ENCODE data around the gene CALCR. TPM values are rescaled to one million over a fixed set of nuclear protein-coding genes. Genes with fewer than 3 reads are reported as not detected.
"Not testable (repeated sequence)": the region's sequence is repeated elsewhere in the genome, so short reads cannot be mapped to it uniquely, and the experiment has no call there.

CALCR gene
- total and polyA plus RNA-seq, 4 donors: 0.39 to 2.4 (median 0.82) TPM

- WGBS (ENCODE audit: insufficient coverage): no CpG with 5 or more reads among the region's 1 CpG
- Histone ChIP-seq H3K9me3 (ENCODE audit: control insufficient read depth, insufficient read depth, low read length) (no peaks in the 10 kb centered on the region), H3K4me1 (ENCODE audit: control insufficient read depth, insufficient read depth, low read length) (no peaks in the 10 kb centered on the region), H3K4me3 (ENCODE audit: low read depth, low read length) (no peak overlapping the region), H3K36me3 (ENCODE audit: control insufficient read depth, insufficient read depth, low read length) (no peaks in the 10 kb centered on the region), H3K27ac (ENCODE audit: low read depth, low read length) (no peak overlapping the region), H3K27me3 (ENCODE audit: control insufficient read depth, insufficient read depth, low read length) (no peaks in the 10 kb centered on the region)
- DNase-seq (ENCODE audit: low read depth in 4 of 6, low spot score in 6 of 6): no peak
Measured at GRCh38 chr7:93538061-93538460, 36.5 kb downstream of the CALCR start.

- Histone ChIP-seq H3K27me3 (ENCODE audit: control insufficient read depth, insufficient read depth, low read length) (no peaks in the 10 kb centered on the region), H3K4me3 (ENCODE audit: low read depth, low read length) (no peak overlapping the region), H3K36me3 (ENCODE audit: control insufficient read depth, insufficient read depth, low read length) (no peaks in the 10 kb centered on the region), H3K27ac (ENCODE audit: low read depth, low read length) (no peak overlapping the region), H3K4me1 (ENCODE audit: control insufficient read depth, insufficient read depth, low read length) (no peaks in the 10 kb centered on the region), H3K9me3 (ENCODE audit: control insufficient read depth, insufficient read depth, low read length) (no peaks in the 10 kb centered on the region)
- no peak for DNase-seq (ENCODE audit: low read depth in 4 of 6, low spot score in 6 of 6)
Measured at GRCh38 chr7:93535616-93536015, 38.9 kb downstream of the CALCR start.

- Histone ChIP-seq H3K27ac (ENCODE audit: low read depth, low read length) (no peak overlapping the region), H3K36me3 (ENCODE audit: control insufficient read depth, insufficient read depth, low read length) (no peaks in the 10 kb centered on the region), H3K4me1 (ENCODE audit: control insufficient read depth, insufficient read depth, low read length) (no peaks in the 10 kb centered on the region), H3K4me3 (ENCODE audit: low read depth, low read length) (no peak overlapping the region), H3K9me3 (ENCODE audit: control insufficient read depth, insufficient read depth, low read length) (no peaks in the 10 kb centered on the region), H3K27me3 (ENCODE audit: control insufficient read depth, insufficient read depth, low read length) (no peaks in the 10 kb centered on the region)
- DNase-seq (ENCODE audit: low read depth in 4 of 6, low spot score in 6 of 6): peak in 1 of 6 donors; percentile 32
Measured at GRCh38 chr7:93530701-93531100, 43.8 kb downstream of the CALCR start.

GRCh38 chr7:93516834-93517233 lies 57.7 kb downstream of the CALCR start:
- Histone ChIP-seq H3K4me1 (ENCODE audit: control insufficient read depth, insufficient read depth, low read length) (no peaks in the 10 kb centered on the region), H3K27ac (ENCODE audit: low read depth, low read length) (no peak overlapping the region), H3K27me3 (ENCODE audit: control insufficient read depth, insufficient read depth, low read length) (peaks cover 1% of the 10 kb centered on the region), H3K4me3 (ENCODE audit: low read depth, low read length) (no peak overlapping the region), H3K36me3 (ENCODE audit: control insufficient read depth, insufficient read depth, low read length) (no peaks in the 10 kb centered on the region), H3K9me3 (ENCODE audit: control insufficient read depth, insufficient read depth, low read length) (no peaks in the 10 kb centered on the region)
- DNase-seq (ENCODE audit: low read depth in 4 of 6, low spot score in 6 of 6): no peak
- WGBS (ENCODE audit: insufficient coverage): 75% methylated on average over 2 of the region's 4 CpGs

GRCh38 chr7:93515144-93515543 lies 59.4 kb downstream of the CALCR start:
- Histone ChIP-seq H3K9me3 (ENCODE audit: control insufficient read depth, insufficient read depth, low read length) (no peaks in the 10 kb centered on the region), H3K36me3 (ENCODE audit: control insufficient read depth, insufficient read depth, low read length) (no peaks in the 10 kb centered on the region), H3K4me3 (ENCODE audit: low read depth, low read length) (no peak overlapping the region), H3K27me3 (ENCODE audit: control insufficient read depth, insufficient read depth, low read length) (peaks cover 2% of the 10 kb centered on the region), H3K27ac (ENCODE audit: low read depth, low read length) (no peak overlapping the region), H3K4me1 (ENCODE audit: control insufficient read depth, insufficient read depth, low read length) (no peaks in the 10 kb centered on the region)
- no peak for DNase-seq (ENCODE audit: low read depth in 4 of 6, low spot score in 6 of 6)
- no CpG with 5 or more reads among the region's 1 CpG for WGBS (ENCODE audit: insufficient coverage)

GRCh38 chr7:93509303-93509702 lies 65.2 kb downstream of the CALCR start:
- no peak overlapping the region for H3K4me3 ChIP-seq (ENCODE audit: low read depth, low read length)
- peaks cover 2% of the 10 kb centered on the region for H3K27me3 ChIP-seq (ENCODE audit: control insufficient read depth, insufficient read depth, low read length)
- H3K36me3 ChIP-seq (ENCODE audit: control insufficient read depth, insufficient read depth, low read length): no peaks in the 10 kb centered on the region
- H3K4me1 ChIP-seq (ENCODE audit: control insufficient read depth, insufficient read depth, low read length): no peaks in the 10 kb centered on the region
- no peaks in the 10 kb centered on the region for H3K9me3 ChIP-seq (ENCODE audit: control insufficient read depth, insufficient read depth, low read length)
- no peak for DNase-seq (ENCODE audit: low read depth in 4 of 6, low spot score in 6 of 6)
- H3K27ac ChIP-seq (ENCODE audit: low read depth, low read length): no peak overlapping the region

- Histone ChIP-seq H3K4me1 (ENCODE audit: control insufficient read depth, insufficient read depth, low read length) (no peaks in the 10 kb centered on the region), H3K27me3 (ENCODE audit: control insufficient read depth, insufficient read depth, low read length) (no peaks in the 10 kb centered on the region), H3K36me3 (ENCODE audit: control insufficient read depth, insufficient read depth, low read length) (no peaks in the 10 kb centered on the region), H3K27ac (ENCODE audit: low read depth, low read length) (no peak overlapping the region), H3K4me3 (ENCODE audit: low read depth, low read length) (no peak overlapping the region), H3K9me3 (ENCODE audit: control insufficient read depth, insufficient read depth, low read length) (no peaks in the 10 kb centered on the region)
- no peak for DNase-seq (ENCODE audit: low read depth in 4 of 6, low spot score in 6 of 6)
- WGBS (ENCODE audit: insufficient coverage): 83% methylated on average over 1 of the region's 3 CpGs
Measured at GRCh38 chr7:93503088-93503487, 71.4 kb downstream of the CALCR start.

- H3K27ac ChIP-seq (ENCODE audit: low read depth, low read length); H3K4me1 ChIP-seq (ENCODE audit: control insufficient read depth, insufficient read depth, low read length); H3K27me3 ChIP-seq (ENCODE audit: control insufficient read depth, insufficient read depth, low read length); DNase-seq (ENCODE audit: low read depth in 4 of 6, low spot score in 6 of 6); H3K9me3 ChIP-seq (ENCODE audit: control insufficient read depth, insufficient read depth, low read length); H3K36me3 ChIP-seq (ENCODE audit: control insufficient read depth, insufficient read depth, low read length); H3K4me3 ChIP-seq (ENCODE audit: low read depth, low read length): not testable (repeated sequence)
- no CpG with 5 or more reads among the region's 3 CpGs for WGBS (ENCODE audit: insufficient coverage)
Measured at GRCh38 chr7:93491860-93492259, 82.7 kb downstream of the CALCR start.

- H3K27ac ChIP-seq (ENCODE audit: low read depth, low read length): no peak overlapping the region
- no peaks in the 10 kb centered on the region for H3K9me3 ChIP-seq (ENCODE audit: control insufficient read depth, insufficient read depth, low read length)
- no peak for DNase-seq (ENCODE audit: low read depth in 4 of 6, low spot score in 6 of 6)
- H3K4me3 ChIP-seq (ENCODE audit: low read depth, low read length): no peak overlapping the region
- H3K36me3 ChIP-seq (ENCODE audit: control insufficient read depth, insufficient read depth, low read length): no peaks in the 10 kb centered on the region
- no peaks in the 10 kb centered on the region for H3K4me1 ChIP-seq (ENCODE audit: control insufficient read depth, insufficient read depth, low read length)
- no peaks in the 10 kb centered on the region for H3K27me3 ChIP-seq (ENCODE audit: control insufficient read depth, insufficient read depth, low read length)
- WGBS (ENCODE audit: insufficient coverage): no CpG with 5 or more reads among the region's 2 CpGs
Measured at GRCh38 chr7:93476491-93477344, 97.8 kb downstream of the CALCR start.

- 55% methylated on average over 2 of the region's 4 CpGs for WGBS (ENCODE audit: insufficient coverage)
- Histone ChIP-seq H3K27me3 (ENCODE audit: control insufficient read depth, insufficient read depth, low read length) (no peaks in the 10 kb centered on the region), H3K27ac (ENCODE audit: low read depth, low read length) (no peak overlapping the region), H3K4me3 (ENCODE audit: low read depth, low read length) (no peak overlapping the region), H3K9me3 (ENCODE audit: control insufficient read depth, insufficient read depth, low read length) (no peaks in the 10 kb centered on the region), H3K36me3 (ENCODE audit: control insufficient read depth, insufficient read depth, low read length) (no peaks in the 10 kb centered on the region), H3K4me1 (ENCODE audit: control insufficient read depth, insufficient read depth, low read length) (no peaks in the 10 kb centered on the region)
- DNase-seq (ENCODE audit: low read depth in 4 of 6, low spot score in 6 of 6): no peak
Measured at GRCh38 chr7:93475811-93476210, 98.7 kb downstream of the CALCR start.

Measured in spinal cord (tissue), 10 donors.